HUES6 (cell line): ENCODE measurements around the gene GFRA1.
"Not testable (repeated sequence)": the region's sequence is repeated elsewhere in the genome, so short reads cannot be mapped to it uniquely, and the experiment has no call there.

ENCODE experiments used
- H3K27ac ChIP-seq: 2 replicates; pipeline ENCODE4 v1.7.0; 2013; ENCODE audit warnings: low read depth, mild to moderate bottlenecking, low read length, inconsistent platforms
- H3K27me3 ChIP-seq: 2 replicates; pipeline ENCODE4 v1.6.1; 2013; ENCODE audit warnings: low read length; ENCODE audit not compliant: control insufficient read depth, insufficient read depth
- H3K36me3 ChIP-seq: 2 replicates; pipeline ENCODE4 v1.6.1; 2013; ENCODE audit warnings: low read length; ENCODE audit not compliant: control insufficient read depth, insufficient read depth
- H3K4me1 ChIP-seq: 2 replicates; pipeline ENCODE4 v1.6.1; 2013; ENCODE audit warnings: low read length; ENCODE audit not compliant: control insufficient read depth, insufficient read depth
- H3K4me3 ChIP-seq: 2 replicates; pipeline ENCODE4 v1.5.1; 2013; ENCODE audit warnings: low read depth, low read length
- H3K9ac ChIP-seq: one replicate; pipeline ENCODE4 v1.6.1; 2013; ENCODE audit warnings: mild to moderate bottlenecking, low read length
- H3K9me3 ChIP-seq: 2 replicates; pipeline ENCODE4 v1.6.1; 2013; ENCODE audit warnings: low read depth, low read length; ENCODE audit not compliant: control insufficient read depth, insufficient read depth

Gene GFRA1

GRCh38 chr10:116170815-116171250, 102.2 kb downstream of the GFRA1 start:
- H3K4me1 ChIP-seq: peaks cover 7% of the 10 kb centered on the region; the same call in 1 of the 2 replicates
- no peaks in the 10 kb centered on the region for H3K27me3 ChIP-seq
- H3K9me3 ChIP-seq: no peaks in the 10 kb centered on the region
- no peaks in the 10 kb centered on the region for H3K36me3 ChIP-seq
- H3K27ac ChIP-seq: no peak overlapping the region
- no peak overlapping the region for H3K9ac ChIP-seq
- H3K4me3 ChIP-seq: no peak overlapping the region

GRCh38 chr10:116169782-116170445, 103.1 kb downstream of the GFRA1 start:
- peaks cover 7% of the 10 kb centered on the region; the same call in 1 of the 2 replicates for H3K4me1 ChIP-seq
- H3K36me3 ChIP-seq: no peaks in the 10 kb centered on the region
- no peak overlapping the region for H3K4me3 ChIP-seq
- H3K27ac ChIP-seq: no peak overlapping the region
- H3K9ac ChIP-seq: no peak overlapping the region
- H3K9me3 ChIP-seq: no peaks in the 10 kb centered on the region
- no peaks in the 10 kb centered on the region for H3K27me3 ChIP-seq

- Histone ChIP-seq H3K36me3 (no peaks in the 10 kb centered on the region), H3K9ac (no peak overlapping the region)
Observed at GRCh38 chr10:116168745-116169144, 104.3 kb downstream of the GFRA1 start.

GRCh38 chr10:116168329-116168728, 104.7 kb downstream of the GFRA1 start:
- Histone ChIP-seq H3K9me3 (no peaks in the 10 kb centered on the region), H3K9ac (no peak overlapping the region), H3K27me3 (no peaks in the 10 kb centered on the region), H3K36me3 (no peaks in the 10 kb centered on the region), H3K4me1 (peaks cover 7% of the 10 kb centered on the region; the same call in 1 of the 2 replicates), H3K27ac (no peak overlapping the region), H3K4me3 (no peak overlapping the region)

More at GRCh38 chr10:116168745-116169144, 104.3 kb downstream of the GFRA1 start:
- H3K27ac ChIP-seq: no peak overlapping the region
- no peaks in the 10 kb centered on the region for H3K9me3 ChIP-seq
- H3K4me3 ChIP-seq: no peak overlapping the region
- no peaks in the 10 kb centered on the region for H3K27me3 ChIP-seq
- peaks cover 7% of the 10 kb centered on the region; the same call in 1 of the 2 replicates for H3K4me1 ChIP-seq

GRCh38 chr10:116165941-116166340, 107.1 kb downstream of the GFRA1 start:
- not testable (repeated sequence) for H3K36me3 ChIP-seq, H3K9me3 ChIP-seq, H3K4me3 ChIP-seq, H3K27ac ChIP-seq, H3K4me1 ChIP-seq, H3K27me3 ChIP-seq, H3K9ac ChIP-seq

- no peaks in the 10 kb centered on the region for H3K36me3 ChIP-seq
- 0 out of 2 replicates have a peak, but pooled peaks cover 7% of the 10 kb centered on the region for H3K9me3 ChIP-seq
- no peaks in the 10 kb centered on the region for H3K27me3 ChIP-seq
- H3K4me1 ChIP-seq: no peaks in the 10 kb centered on the region
- no peak overlapping the region for H3K9ac ChIP-seq
- no peak overlapping the region for H3K27ac ChIP-seq
- H3K4me3 ChIP-seq: no peak overlapping the region
Observed at GRCh38 chr10:116164291-116164690, 108.7 kb downstream of the GFRA1 start.

DNA sequence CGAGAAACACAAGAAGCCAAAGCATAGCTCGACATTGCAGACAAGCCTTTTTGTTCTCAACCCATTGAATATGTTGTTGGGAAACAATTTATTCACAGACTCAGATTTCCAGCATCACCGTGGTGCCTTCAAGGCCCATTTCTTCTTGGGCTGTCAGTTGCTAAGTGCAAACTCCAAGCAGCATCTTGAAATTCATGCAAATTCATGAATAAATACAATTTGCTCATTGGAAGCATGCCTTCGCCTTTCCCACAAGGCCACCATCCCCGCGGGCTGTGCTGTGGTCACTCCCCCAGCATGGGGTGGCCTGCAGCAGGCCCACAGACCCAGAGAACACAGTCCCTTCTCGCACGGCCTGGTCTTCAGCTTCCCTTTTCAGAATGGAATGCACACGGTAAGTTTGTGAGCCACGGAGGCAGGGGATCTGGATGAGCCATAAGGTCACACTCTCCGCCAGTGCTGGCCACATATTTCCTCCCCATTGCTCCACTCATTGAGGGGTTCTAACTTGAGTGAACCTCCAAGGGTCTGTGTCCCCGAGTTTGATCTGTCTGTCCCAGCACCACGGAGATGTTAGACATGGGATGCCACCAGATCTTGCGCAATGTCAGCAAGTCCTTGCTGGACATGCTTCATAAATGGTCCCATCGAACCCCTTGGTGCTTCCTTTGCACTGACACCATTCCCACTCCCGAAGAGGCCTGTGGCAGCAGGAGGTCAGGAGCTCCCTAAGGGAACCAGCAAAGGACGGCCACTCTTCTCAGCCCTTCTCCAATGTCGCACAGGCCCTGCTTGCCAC, 109.5 kb downstream of the GFRA1 start:
- H3K36me3 ChIP-seq: no peaks in the 10 kb centered on the region
- no peaks in the 10 kb centered on the region for H3K27me3 ChIP-seq
- H3K4me1 ChIP-seq: no peaks in the 10 kb centered on the region
- 0 out of 2 replicates have a peak, but pooled peaks cover 7% of the 10 kb centered on the region for H3K9me3 ChIP-seq
- no peak overlapping the region for H3K4me3 ChIP-seq
- no peak overlapping the region for H3K27ac ChIP-seq
- H3K9ac ChIP-seq: no peak overlapping the region

DNA sequence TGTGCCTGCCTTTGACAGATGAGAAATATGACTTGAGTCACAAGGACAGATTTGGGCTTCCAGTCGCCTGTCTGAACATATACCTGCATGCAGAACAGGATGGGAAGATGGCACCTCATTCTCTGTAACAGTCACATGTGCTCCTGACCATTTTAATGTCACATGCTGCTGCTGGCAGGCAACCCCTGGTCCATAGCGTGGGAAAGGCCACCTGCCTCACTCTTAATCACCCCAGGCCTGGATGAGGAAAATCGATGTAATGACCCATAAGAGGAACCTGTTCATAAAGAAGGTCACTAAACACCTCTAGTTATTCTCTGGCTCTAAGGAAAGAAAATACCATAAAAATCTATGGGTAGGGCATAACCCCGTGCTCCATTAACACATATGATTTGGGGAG, 110.2 kb downstream of the GFRA1 start:
- Histone ChIP-seq H3K9ac (no peak overlapping the region), H3K27ac (no peak overlapping the region), H3K4me1 (no peaks in the 10 kb centered on the region), H3K27me3 (no peaks in the 10 kb centered on the region), H3K9me3 (0 out of 2 replicates have a peak, but pooled peaks cover 7% of the 10 kb centered on the region), H3K4me3 (no peak overlapping the region), H3K36me3 (no peaks in the 10 kb centered on the region)

GRCh38 chr10:116160271-116160670, 112.7 kb downstream of the GFRA1 start:
- H3K27me3 ChIP-seq: no peaks in the 10 kb centered on the region
- no peaks in the 10 kb centered on the region for H3K4me1 ChIP-seq
- no peak overlapping the region for H3K4me3 ChIP-seq
- no peak overlapping the region for H3K27ac ChIP-seq
- H3K9ac ChIP-seq: no peak overlapping the region
- H3K36me3 ChIP-seq: no peaks in the 10 kb centered on the region
- H3K9me3 ChIP-seq: 0 out of 2 replicates have a peak, but pooled peaks cover 7% of the 10 kb centered on the region

DNA sequence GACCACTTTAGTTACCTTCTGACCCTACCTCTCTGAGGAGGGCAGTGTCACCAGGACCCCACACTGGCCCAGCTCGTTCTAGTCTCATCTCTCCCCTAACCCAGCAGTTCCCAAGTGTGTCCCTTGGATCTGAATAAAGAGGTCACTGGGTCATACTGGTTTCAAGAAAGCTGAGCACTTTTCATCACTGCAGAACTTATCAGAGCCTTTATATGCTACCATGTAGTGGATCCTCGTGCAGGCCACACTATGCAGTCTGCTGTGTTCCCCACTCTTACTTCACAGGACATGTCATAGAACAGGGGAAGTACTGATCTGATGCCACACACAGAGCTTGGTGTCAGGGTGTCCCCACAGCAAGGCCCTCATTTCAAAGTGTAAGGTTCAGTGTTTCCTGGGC, 113.8 kb downstream of the GFRA1 start:
- Histone ChIP-seq H3K27me3 (no peaks in the 10 kb centered on the region), H3K4me3 (no peak overlapping the region), H3K27ac (no peak overlapping the region), H3K9ac (no peak overlapping the region), H3K9me3 (0 out of 2 replicates have a peak, but pooled peaks cover 7% of the 10 kb centered on the region), H3K4me1 (no peaks in the 10 kb centered on the region), H3K36me3 (no peaks in the 10 kb centered on the region)

DNA sequence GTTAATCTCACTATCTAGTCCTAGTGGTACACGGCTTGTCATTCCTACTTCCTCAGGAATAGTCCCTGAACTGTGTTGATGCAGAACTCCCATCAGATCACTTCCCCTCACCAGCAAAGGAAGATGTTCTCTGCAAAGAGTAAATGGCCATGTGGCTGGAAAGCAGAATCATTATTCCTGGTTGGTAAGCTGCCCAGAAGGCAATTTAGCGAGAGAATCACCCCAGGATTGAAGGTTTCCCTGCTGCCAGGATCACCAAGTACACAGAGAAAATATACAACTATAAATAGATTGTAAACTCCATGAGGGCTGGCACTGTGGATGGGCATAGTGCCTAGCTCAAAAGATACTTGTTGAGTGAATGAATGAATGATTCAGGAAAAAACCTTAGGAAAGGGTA, 115.0 kb downstream of the GFRA1 start:
- Histone ChIP-seq H3K4me1 (no peaks in the 10 kb centered on the region), H3K9me3 (0 out of 2 replicates have a peak, but pooled peaks cover 7% of the 10 kb centered on the region), H3K27me3 (no peaks in the 10 kb centered on the region), H3K27ac (no peak overlapping the region), H3K9ac (no peak overlapping the region), H3K4me3 (no peak overlapping the region), H3K36me3 (no peaks in the 10 kb centered on the region)
